GM21619 (cell line): ENCODE data around the gene BTBD7.
"Not testable (repeated sequence)": the region's sequence is repeated elsewhere in the genome, so short reads cannot be mapped to it uniquely, and the experiment has no call there.

Experiments
- ATAC-seq: cut with Tn5 transposase; IDR thresholded peaks from one replicate; pipeline ENCODE4 v1.9.1; 2021; ENCODE audit not compliant: unreplicated experiment

BTBD7 gene

DNA sequence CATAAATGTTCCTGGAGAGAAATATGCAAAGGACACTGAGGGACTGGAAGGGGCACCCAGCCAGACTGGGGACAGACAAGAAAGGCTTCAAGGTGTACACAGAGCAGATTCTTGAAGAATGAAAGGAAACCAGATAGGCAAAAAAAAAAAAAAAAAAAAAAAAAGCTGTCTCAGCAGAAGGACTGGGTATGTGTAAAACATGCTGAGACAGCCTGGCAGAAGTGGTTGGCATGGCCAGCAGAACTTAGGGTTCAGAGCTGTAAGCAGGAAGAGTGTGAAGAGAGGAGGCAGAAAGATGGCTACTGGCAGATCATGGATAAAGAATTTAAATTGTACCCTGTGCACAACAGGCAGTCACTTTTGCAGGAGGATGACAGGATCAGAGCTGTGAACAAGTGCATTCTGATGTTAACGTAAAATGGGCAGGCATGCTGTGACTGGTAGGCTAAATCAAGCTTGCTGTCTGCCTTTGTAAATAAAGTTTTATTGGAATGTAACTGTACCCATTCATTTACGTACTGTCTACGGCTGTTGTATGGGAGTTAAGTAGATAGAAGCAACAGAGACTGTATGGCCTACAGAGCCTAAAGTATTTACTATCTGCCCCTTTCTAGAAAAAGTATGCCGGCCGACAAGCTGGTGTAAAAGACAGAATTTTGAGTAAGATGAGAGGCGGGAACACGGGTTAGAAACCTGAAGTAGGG is 83.6 kb downstream of the BTBD7 start:
- ATAC-seq, result no peak

DNA sequence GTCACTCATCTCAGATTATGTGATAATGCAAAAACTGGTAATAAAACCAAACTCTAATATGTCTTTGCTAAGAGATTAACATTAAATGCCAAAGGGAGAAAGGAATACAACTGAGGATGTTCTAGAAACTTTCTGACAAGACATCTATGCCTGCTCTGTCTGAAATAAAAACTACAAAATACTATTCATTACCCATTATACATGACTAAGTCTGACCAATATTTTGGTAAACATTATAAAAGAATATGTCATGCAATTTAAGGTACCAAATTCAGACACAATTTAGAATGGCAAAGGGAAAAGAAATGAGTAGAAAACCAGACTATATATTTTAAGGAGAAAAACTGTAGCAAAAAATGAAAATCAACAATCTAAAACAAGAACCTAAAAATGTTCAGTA is 86.3 kb downstream of the BTBD7 start:
- ATAC-seq, result no peak

DNA sequence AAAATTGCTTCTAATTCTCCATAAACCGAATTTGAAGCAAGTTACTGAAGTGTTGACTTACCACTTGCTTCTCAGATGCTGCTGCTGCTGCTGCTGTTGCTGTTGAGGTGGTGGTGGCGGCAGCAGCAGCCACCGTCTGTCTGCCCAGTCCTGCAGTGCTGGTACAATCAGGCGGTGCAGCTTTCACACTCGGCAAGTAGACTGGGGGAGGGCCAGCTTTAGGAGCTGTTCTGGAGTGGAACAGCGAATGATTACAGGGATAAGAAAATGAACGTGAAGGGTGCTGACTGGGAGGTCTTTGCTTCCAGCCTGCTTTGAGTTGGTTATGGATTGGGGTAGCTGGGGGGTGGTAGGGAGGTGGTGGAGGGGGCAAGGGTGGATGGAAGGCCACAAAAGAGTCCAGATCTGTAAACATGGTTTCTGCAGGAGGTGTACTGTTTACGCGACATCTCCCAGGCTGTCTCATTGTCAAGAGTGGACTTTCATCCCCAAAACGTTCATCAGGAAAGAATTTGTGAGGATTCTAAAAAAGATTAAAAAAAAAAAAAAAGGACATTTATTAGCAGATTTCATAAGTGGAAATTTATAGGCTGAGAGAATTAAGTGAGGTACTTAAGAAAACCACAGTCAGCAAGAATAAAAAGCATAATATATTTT is 86.9 kb downstream of the BTBD7 start:
- no peak for ATAC-seq

DNA sequence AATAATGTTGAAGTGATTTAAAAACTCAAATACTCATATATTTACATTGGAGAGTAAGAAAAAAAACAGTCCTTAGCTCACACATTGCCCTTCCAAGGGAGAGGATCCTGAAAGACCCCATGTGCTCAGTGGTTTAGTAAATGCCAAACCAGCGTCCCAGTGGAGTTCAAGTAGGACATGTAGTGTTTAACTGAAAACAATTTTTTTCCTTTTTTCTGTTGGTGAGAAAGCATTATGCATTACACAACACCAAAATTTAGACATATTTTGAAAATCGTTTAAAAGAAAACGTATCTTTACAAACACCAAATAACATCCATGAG is 92.2 kb downstream of the BTBD7 start:
- ATAC-seq, result no peak

GRCh38 chr14:93239869-93240677 is 92.8 kb downstream of the BTBD7 start:
- no peak for ATAC-seq

DNA sequence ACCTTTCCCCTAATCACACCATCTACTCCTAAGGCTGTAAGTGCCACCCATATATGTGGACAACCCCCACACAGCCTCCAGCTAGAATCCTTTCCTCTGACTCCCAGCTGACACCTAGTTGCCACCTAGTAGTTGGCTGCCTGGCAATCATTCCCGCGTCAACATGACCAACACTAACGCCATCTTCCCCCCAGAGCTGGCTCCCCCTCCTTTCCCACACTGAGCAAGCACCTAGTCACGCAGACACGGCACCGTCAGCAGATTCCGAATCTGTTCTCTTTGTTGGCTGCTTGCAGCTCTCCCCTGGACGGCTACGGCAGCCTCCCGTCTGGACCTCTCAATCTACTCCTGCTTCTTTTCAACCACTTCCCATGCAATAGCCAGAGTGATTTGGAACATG is 98.0 kb downstream of the BTBD7 start:
- no peak for ATAC-seq

GRCh38 chr14:93233078-93233477 is 99.8 kb downstream of the BTBD7 start:
- ATAC-seq, result not testable (repeated sequence)

- ATAC-seq, result no peak
These were observed 100.7 kb downstream of the BTBD7 start for GRCh38 chr14:93232159-93232558.

GRCh38 chr14:93231129-93231979 is 101.5 kb downstream of the BTBD7 start:
- ATAC-seq, result no peak

GRCh38 chr14:93230539-93230938 is 102.3 kb downstream of the BTBD7 start:
- no peak for ATAC-seq

DNA sequence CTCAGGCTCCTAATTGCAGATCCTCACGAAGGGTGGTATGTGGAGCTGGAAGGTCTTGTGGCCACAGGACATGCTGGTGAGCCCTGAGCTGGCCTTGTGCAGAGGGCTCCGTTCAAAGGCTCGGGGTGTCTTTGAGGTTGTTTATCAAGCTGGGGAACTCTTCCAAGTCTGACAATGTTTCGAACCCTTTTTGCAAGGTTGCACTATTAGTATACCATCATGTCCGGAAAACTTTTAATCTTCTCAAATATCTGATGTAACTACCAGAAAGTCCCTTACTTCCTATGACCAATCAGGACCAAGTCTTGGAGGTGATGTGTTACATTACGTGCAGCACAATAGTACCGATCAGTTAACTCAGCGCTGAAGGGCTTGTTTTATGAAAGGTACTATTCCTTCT is 104.3 kb downstream of the BTBD7 start:
- ATAC-seq, result no peak

DNA sequence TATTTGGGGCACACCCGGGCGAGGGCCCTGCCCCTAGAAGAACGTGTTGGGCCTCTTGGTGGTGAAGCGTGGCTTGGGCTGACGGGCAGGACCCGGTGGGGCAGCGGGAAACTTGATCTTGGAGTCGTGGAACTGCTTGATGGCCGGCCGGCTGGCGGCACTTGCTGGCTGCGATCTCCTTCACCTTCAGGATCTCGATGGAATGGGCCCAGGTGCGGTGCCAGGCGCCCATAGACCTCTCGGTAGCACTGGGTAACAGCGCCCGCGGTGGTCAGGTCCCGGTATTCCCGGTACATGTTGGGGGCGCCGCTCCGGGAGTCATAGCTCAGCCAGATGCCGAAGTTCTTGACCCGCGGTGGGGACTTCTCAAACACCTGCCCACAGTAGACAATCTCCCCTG is 109.3 kb downstream of the BTBD7 start:
- ATAC-seq, result no peak

GRCh38 chr14:93220509-93220908 is 112.3 kb downstream of the BTBD7 start:
- ATAC-seq, result no peak

- ATAC-seq, result peak; percentile 83
These were observed 113.6 kb downstream of the BTBD7 start for GRCh38 chr14:93219103-93219726.

DNA sequence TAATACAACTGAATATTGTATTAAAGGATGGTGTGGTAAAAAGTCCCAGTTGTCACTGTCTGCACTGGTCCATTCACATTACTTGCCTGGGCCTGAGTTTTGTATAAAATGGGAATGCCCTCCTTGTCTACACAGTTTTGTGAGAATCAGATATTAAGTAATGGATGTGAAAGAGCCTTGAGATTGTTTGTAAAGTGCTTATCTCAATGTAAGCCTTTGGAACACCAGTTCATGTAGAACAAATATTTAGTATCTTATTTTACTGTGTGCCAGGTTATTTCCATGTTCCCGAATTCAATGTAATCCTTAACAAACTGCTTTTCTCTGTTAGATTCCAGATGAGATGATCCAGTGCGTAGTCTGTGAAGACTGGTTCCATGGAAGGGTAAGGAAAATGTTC is 118.2 kb downstream of the BTBD7 start:
- no peak for ATAC-seq

DNA sequence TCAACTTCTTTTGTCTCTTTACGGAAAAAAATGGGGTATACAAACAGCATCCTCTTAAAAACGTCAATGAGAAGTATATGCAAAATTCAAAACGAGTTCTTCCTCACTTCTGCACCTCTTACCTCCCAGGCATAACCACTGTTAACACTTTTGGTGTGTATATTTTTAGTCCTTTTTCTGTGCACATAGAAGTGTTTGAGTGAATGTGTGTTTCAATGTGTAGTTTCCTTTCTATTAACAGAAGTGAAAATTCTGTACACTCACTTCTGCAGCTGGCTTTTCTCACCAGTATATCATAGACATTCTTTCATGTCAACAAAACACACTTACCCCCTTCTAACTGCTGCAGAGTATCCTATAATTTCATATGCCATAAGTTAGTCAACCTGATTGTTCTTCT is 120.4 kb downstream of the BTBD7 start:
- ATAC-seq, result peak; percentile 63

DNA sequence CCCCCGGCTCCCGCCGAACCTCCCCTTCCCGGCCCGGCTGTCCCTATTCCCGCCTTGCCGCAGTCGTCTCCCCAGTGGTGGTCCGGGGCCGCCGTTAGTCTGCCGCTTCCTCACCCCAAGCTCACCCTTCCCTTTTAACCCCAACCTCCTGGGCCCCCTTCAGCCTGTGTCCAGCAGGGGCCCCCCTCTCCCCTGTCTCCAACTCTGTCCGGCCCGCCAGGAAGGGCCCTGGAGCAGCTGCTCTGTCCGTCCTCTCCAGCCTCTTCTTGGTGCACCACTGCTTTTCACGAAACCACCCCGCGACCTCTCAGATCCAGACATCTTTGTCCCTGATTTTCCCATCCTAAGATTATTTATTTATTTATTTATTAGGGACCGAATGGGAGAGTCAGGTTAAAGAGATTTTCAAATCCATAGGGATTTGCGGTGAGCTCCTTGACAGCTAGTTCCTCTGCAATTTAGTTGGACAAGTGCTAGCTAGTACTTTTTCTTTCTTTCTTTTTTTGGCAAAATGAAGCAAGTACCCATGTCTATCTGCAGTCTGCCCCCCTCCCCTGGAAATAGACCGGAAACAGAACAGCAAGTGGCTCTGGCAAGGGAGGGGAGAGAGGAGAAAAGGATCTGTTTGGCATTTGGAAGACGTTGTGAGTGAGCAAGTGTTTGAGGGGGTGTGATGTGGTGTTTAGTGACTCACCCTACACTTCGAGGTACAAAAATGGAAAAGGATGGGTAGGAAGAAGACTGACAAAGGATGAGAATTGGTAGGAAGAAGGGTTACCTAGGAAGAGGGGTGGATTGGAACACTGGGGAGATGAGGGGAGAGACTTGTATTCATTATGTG is 125.1 kb downstream of the BTBD7 start:
- peak; percentile 41 for ATAC-seq

DNA sequence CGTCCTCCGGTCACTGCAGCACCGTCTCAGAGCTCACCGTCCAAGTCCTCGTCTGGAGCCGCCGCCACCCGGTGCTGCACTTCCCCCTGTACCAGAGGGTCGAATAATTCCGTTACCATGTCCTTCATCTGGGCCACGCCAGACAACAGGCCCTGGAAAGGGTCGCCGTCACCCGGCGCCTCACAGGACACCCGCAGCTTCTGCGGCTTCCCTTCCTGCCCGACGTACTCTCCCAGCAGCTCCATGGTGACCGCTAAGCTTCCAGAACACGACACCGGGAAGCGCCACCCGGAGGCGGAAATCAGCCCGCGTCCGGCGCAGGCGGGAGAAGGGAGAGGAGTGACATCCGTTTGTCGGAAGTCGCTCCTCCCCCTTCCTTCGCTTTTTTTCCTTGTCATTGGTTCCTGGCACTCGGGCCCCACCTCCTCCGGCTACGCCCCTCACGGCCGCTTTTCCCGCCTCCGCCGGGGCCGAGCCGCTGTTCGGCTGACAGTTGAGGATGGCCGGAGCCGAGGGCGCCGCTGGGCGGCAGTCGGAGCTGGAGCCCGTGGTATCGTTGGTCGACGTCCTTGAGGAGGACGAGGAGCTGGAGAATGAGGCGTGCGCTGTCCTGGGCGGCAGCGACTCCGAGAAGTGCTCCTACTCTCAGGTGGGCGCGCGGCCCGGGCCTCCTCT is 125.9 kb downstream of the BTBD7 start, which contains the start of the genes GON7 and UBR7:
Gene GON7, minus strand, starts transcription at position 273 of the 675 bp plus-strand sequence. Its CDS starts 28 bp downstream, at position 245.
Gene UBR7, plus strand, starts transcription at position 464 of the 675 bp plus-strand sequence. Its CDS starts 36 bp downstream, at position 500.
- ATAC-seq, result peak; percentile 81

GRCh38 chr14:93201155-93201704 is 131.6 kb downstream of the BTBD7 start:
- no peak for ATAC-seq
